GM12878 (cell line): ENCODE results near the gene CCDC117. TPM values are rescaled to one million over a fixed set of nuclear protein-coding genes. Genes with fewer than 3 reads are reported as not detected.

Experiments
- ASH2L ChIP-seq: fragments of 300-600, 200-600 bp; sonication (generic); IDR thresholded peaks from 2 replicates; pipeline ENCODE4 v1.6.1; 2017; ENCODE audit warnings: low read depth, mild to moderate bottlenecking, borderline replicate concordance
- CREB1 ChIP-seq: IDR thresholded peaks from 2 replicates; pipeline ENCODE4 v1.6.1; 2012; ENCODE audit warnings: low read depth, mild to moderate bottlenecking, inconsistent platforms
- CTCF ChIP-seq, 3 experiments: IDR thresholded peaks in 2 of 3; conservative IDR thresholded peaks in 1 of 3; 2 replicates each; pipeline ENCODE4 v1.5.1; 2011; ENCODE audit warnings: low read depth in 3 of 3, low read length in 3 of 3, mild to moderate bottlenecking in 3 of 3, control low read depth in 2 of 3, moderate library complexity in 2 of 3, inconsistent platforms in 1 of 3, mixed read lengths in 1 of 3; ENCODE audit not compliant: control insufficient read depth in 2 of 3, insufficient read depth in 1 of 3; ENCODE audit errors: extremely low read depth in 1 of 3
- ELK1 ChIP-seq: IDR thresholded peaks from 2 replicates; pipeline ENCODE4 v1.6.1; 2012; ENCODE audit warnings: low read depth, low read length, improper control_type of control experiment
- ETV6 ChIP-seq, 2 experiments: fragments of 450-650 bp in 1 of 2; IDR thresholded peaks in 1 of 2; conservative IDR thresholded peaks in 1 of 2; 2 replicates each; pipeline ENCODE4 v1.6.1; 2014; ENCODE audit warnings: antibody characterized with exemption in 1 of 2, borderline replicate concordance in 1 of 2, low read depth in 1 of 2, mild to moderate bottlenecking in 1 of 2, moderate library complexity in 1 of 2
- FOXK2 ChIP-seq: fragments of 450-650 bp; IDR thresholded peaks from 2 replicates; pipeline ENCODE4 v1.6.1; 2017; ENCODE audit warnings: mild to moderate bottlenecking, moderate library complexity
- FOXM1 ChIP-seq: IDR thresholded peaks from 2 replicates; pipeline ENCODE4 v1.6.1; 2012; ENCODE audit warnings: low read depth, mild to moderate bottlenecking, inconsistent platforms, low read length, moderate library complexity
- HCFC1 ChIP-seq: fragments of 150-350 bp; IDR thresholded peaks from 2 replicates; pipeline ENCODE4 v1.6.1; 2014; ENCODE audit warnings: low read length
- HSF1 ChIP-seq: fragments of 150-350 bp; IDR thresholded peaks from 2 replicates; pipeline ENCODE4 v1.6.1; 2014; ENCODE audit warnings: mild to moderate bottlenecking, low read depth, low read length
- IKZF1 ChIP-seq: fragments of 450-650 bp; conservative IDR thresholded peaks from 2 replicates; pipeline ENCODE4 v1.6.1; 2017; ENCODE audit warnings: antibody characterized with exemption, mild to moderate bottlenecking
- MAX ChIP-seq: IDR thresholded peaks from 2 replicates; pipeline ENCODE4 v1.6.1; 2012; ENCODE audit warnings: low read depth, low read length, improper control_type of control experiment
- MTA3 ChIP-seq: IDR thresholded peaks from 2 replicates; pipeline ENCODE4 v1.6.1; 2012; ENCODE audit warnings: low read length, inconsistent platforms, borderline replicate concordance
- NFXL1 ChIP-seq: fragments of 450-650 bp; IDR thresholded peaks from 2 replicates; pipeline ENCODE4 v1.6.1; 2017; ENCODE audit warnings: antibody characterized with exemption, mild to moderate bottlenecking, borderline replicate concordance
- NR2C1 ChIP-seq: fragments of 450-650 bp; IDR thresholded peaks from 2 replicates; pipeline ENCODE4 v1.6.1; 2017; ENCODE audit warnings: antibody characterized with exemption, mild to moderate bottlenecking, moderate library complexity
- NR2F1 ChIP-seq: fragments of 450-650 bp; conservative IDR thresholded peaks from 2 replicates; pipeline ENCODE4 v1.6.1; 2017; ENCODE audit warnings: mild to moderate bottlenecking
- POLR2A ChIP-seq: IDR thresholded peaks from 2 replicates; pipeline ENCODE4 v1.6.1; 2011; ENCODE audit warnings: low read depth, mild to moderate bottlenecking, low read length
- POLR2AphosphoS2 ChIP-seq: IDR thresholded peaks from 2 replicates; pipeline ENCODE4 v1.6.1; 2011; ENCODE audit warnings: low read depth, mild to moderate bottlenecking, low read length, improper control_type of control experiment, moderate library complexity
- POLR2AphosphoS5 ChIP-seq: IDR thresholded peaks from 2 replicates; pipeline ENCODE4 v1.6.1; 2011; ENCODE audit warnings: mild to moderate bottlenecking, low read length, inconsistent platforms
- RB1 ChIP-seq: fragments of 450-650 bp; formaldehyde crosslinking; IDR thresholded peaks from 2 replicates; pipeline ENCODE4 v1.6.1; 2017; ENCODE audit warnings: mild to moderate bottlenecking, borderline replicate concordance
- RUNX3 ChIP-seq: IDR thresholded peaks from 2 replicates; pipeline ENCODE4 v1.6.1; 2012; ENCODE audit warnings: low read length, inconsistent platforms
- SIX5 ChIP-seq: IDR thresholded peaks from 2 replicates; pipeline ENCODE4 v1.6.1; 2011; ENCODE audit warnings: mild to moderate bottlenecking, low read depth, low read length, moderate library complexity; ENCODE audit not compliant: severe bottlenecking
- SMARCA5 ChIP-seq: fragments of 450-650 bp; IDR thresholded peaks from 2 replicates; pipeline ENCODE4 v1.6.1; 2017; ENCODE audit warnings: mild to moderate bottlenecking
- SPI1 ChIP-seq: IDR thresholded peaks from 2 replicates; pipeline ENCODE4 v1.6.1; 2011; ENCODE audit warnings: low read depth, mild to moderate bottlenecking, low read length, moderate library complexity, borderline replicate concordance; ENCODE audit not compliant: insufficient read depth
- SRF ChIP-seq, 2 experiments: IDR thresholded peaks; 2 replicates each; pipeline ENCODE4 v1.6.1; 2011; ENCODE audit warnings: low read depth in 2 of 2, low read length in 2 of 2, mild to moderate bottlenecking in 1 of 2, moderate library complexity in 1 of 2
- ZNF24 ChIP-seq: fragments of 450-650 bp; IDR thresholded peaks from 2 replicates; pipeline ENCODE4 v1.6.1; 2017; ENCODE audit warnings: antibody characterized with exemption, mild to moderate bottlenecking
- ZNF274 ChIP-seq: IDR thresholded peaks from one replicate; pipeline ENCODE4 v1.8.0; 2011; ENCODE audit not compliant: insufficient read length, insufficient read depth
- ZSCAN29 ChIP-seq: fragments of 450-650 bp; IDR thresholded peaks from 2 replicates; pipeline ENCODE4 v1.6.1; 2017; ENCODE audit warnings: mild to moderate bottlenecking, moderate library complexity
- polyA plus RNA-seq, 11 experiments: library from polyadenylated mRNA; depleted of rRNA in 4 of 11; unstranded in 6 of 11; stranded (reverse) in 5 of 11; fragments of >200 nt; fragmentation: Nextera tagmentation in 4 of 11; fragmentation: Illumina TruSeq in 1 of 11; extraction: Ambion mirVana in 4 of 11; extraction: Trizol in 1 of 11; gene quantifications; 1 replicate in 1 of 11; 2 replicates in 10 of 11; pipeline versions ENCODE4 v1.2.1 to v1.2.3, GENCODE V29; 2011 to 2016; ENCODE audit warnings: inconsistent platforms in 2 of 11, missing spikeins in 2 of 11, low read depth in 1 of 11
- total RNA-seq, 4 experiments: library from RNA; depleted of rRNA in 3 of 4; stranded (reverse); fragments of >200 nt in 3 of 4; fragmentation: Illumina TruSeq in 1 of 4; extraction: Trizol in 1 of 4; gene quantifications; 2 replicates each; pipeline versions ENCODE4 v1.2.1 to v1.2.3, GENCODE V29; 2013 to 2021

The CCDC117 gene
- total and polyA plus RNA-seq, 10 of the 15 experiments (the other 5 are each of a cell fraction or from before 2014, with no cell fraction given) = 6.3 to 32.2 (median 20.6) TPM

GRCh38 chr22:28772633-28773460, at the start of gene CCDC117 (continued):
- peak; percentile 75 for TF ChIP-seq MAX
- peak; percentile 96 for TF ChIP-seq HCFC1
- peak; percentile 96 for TF ChIP-seq HSF1
- no peak for TF ChIP-seq FOXK2
- peak; percentile 59; the same call in 1 of the 2 replicates for TF ChIP-seq POLR2AphosphoS2
- no peak for TF ChIP-seq ELK1
- TF ChIP-seq CREB1 = peak; percentile 89
- TF ChIP-seq POLR2AphosphoS5 = peak; percentile 83
- peak; percentile 96 for TF ChIP-seq IKZF1
- no peak for TF ChIP-seq FOXM1
- peak in 2 of 3 experiments; percentile 12 to 19; a peak in 2 of 6 replicates for TF ChIP-seq CTCF (IDR thresholded peaks at IDR 0.05 in 2 of 3, conservative IDR thresholded peaks at IDR 0.05 in 1 of 3; ENCODE audit: control insufficient read depth in 2 of 3, extremely low read depth in 1 of 3, insufficient read depth in 1 of 3, low read depth in 3 of 3, low read length in 3 of 3)
- no peak for TF ChIP-seq MTA3
- no peak for TF ChIP-seq ZNF274
- no peak for TF ChIP-seq SPI1
- TF ChIP-seq SMARCA5 = peak; percentile 56
- TF ChIP-seq ETV6 (conservative IDR thresholded peaks at IDR 0.05 in 1 of 2, IDR thresholded peaks at IDR 0.05 in 1 of 2; ENCODE audit: borderline replicate concordance in 1 of 2, low read depth in 1 of 2) = 0 out of 4 replicates have a peak, but pooled peaks of 1 of the 2 experiments have one; percentile 17
- TF ChIP-seq SIX5 = peak; percentile 93
- peak; percentile 61; the same call in 1 of the 2 replicates for TF ChIP-seq NR2F1
- peak; percentile 82 for TF ChIP-seq POLR2A
- TF ChIP-seq NR2C1 = peak; percentile 81
- TF ChIP-seq RB1 = peak; percentile 67; the same call in 1 of the 2 replicates
- 0 out of 2 replicates have a peak, but pooled peaks have one; percentile 14 for TF ChIP-seq ZSCAN29
- no peak for TF ChIP-seq ASH2L
- 0 out of 4 replicates have a peak, but pooled peaks of 1 of the 2 experiments have one; percentile 43 for TF ChIP-seq SRF (IDR thresholded peaks at IDR 0.05; ENCODE audit: low read depth in 2 of 2, low read length in 2 of 2)
- no peak for TF ChIP-seq NFXL1
- 0 out of 2 replicates have a peak, but pooled peaks have one; percentile 37 for TF ChIP-seq ZNF24
- peak; percentile 63 for TF ChIP-seq RUNX3
